Right hindlimb (tissue), 1 donor: ENCODE data around the gene NKAIN2.
"Not testable (repeated sequence)": the region's sequence is repeated elsewhere in the genome, so short reads cannot be mapped to it uniquely, and the experiment has no call there.

ENCODE experiments used
- DNase-seq: peaks from one replicate; pipeline ENCODE4 v3.0.0-alpha.2; 2018

Gene NKAIN2

DNA sequence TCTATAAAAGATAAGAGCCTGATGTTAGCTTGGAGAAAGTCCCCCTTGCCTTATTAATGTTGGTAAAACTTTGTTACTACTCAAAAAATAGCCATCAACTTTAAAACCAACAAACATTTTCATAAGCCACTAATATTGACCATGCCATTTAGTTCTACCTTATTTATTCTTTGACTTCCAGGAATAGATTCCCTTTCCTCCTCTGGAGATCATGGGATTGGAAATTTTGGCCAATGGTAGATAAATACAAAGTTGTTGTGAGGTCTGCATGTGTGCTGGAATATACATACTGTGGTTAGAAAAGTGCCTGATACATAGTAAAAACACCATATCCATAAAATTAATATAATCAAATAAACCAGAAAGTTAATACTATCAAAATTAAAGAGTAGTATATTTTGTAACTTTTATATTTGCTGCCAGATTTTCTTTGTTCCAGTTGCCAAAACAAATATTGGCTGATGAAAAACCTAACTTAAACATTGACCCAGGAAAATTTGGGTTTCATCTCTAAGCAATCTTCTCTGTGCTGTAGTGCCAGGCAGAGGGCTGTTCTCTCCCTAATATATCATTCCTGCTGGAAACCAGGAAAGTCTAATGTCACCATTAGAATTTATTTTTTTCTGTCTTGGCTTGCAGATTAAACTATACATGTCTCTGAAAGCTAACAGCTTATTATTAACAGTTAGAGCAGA lies 169.1 kb downstream of the NKAIN2 start:
- DNase-seq, result no peak

DNA sequence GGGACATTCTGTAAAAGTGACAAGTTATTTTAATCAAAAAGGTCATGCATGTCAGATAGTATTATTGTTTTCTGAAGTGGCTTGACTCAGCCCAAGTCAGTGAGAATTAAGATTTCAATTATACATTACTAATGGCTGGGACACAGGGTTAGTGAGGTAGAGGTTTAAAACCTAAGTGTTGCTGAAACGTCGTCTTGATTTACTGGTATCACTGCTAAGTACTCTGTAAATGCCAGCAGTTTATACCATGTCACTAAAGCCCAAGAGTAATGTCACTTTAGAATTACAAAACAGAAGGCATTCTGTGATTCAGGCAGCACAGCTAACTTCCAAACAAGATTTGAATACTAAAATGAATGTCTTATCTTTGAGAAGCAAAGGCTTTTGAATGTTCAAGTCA lies 176.6 kb downstream of the NKAIN2 start:
- DNase-seq, result no peak

DNA sequence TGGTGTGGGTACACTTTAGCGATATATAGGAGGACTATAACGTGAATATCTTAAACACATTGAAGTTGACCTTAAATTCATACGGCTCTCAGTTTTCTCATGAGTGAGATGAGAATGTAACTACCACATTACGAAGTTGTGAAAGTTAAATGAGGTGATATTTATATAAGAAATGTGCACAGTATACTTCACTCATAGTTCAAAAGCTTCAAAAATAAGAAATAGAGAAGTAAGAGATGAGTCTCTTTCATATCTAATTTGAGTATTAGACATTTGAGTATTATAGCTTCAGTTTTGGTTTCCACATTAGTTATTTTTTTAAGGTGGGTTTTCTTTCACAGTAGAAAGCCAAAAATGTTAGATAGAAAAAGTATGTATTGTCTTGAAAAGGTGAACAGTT lies 183.3 kb downstream of the NKAIN2 start:
- no peak for DNase-seq

GRCh38 chr6:123989918-123990317 lies 186.3 kb downstream of the NKAIN2 start:
- not testable (repeated sequence) for DNase-seq

DNA sequence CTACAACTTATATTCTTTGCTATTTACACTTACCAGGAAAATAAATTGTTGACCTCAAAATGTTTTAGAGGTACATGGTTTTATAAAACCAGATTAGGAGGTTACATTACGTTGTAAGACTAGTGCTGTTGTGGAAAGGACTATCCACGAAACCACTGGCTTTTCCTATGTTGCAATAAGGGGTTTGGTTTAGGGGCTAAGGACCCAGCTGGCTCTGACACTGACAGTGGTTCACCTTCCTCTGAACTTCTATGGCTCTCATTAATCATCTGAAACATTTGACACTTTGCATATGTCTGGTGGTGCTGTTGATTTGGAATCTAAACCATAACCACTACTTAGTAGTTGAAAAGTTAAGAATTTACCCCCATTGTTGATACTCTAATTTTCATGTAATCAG lies 186.7 kb downstream of the NKAIN2 start:
- no peak for DNase-seq

GRCh38 chr6:123994168-123994567 lies 190.5 kb downstream of the NKAIN2 start:
- DNase-seq, result no peak

- no peak for DNase-seq
Measured at GRCh38 chr6:123994891-123995635, 191.4 kb downstream of the NKAIN2 start.

- DNase-seq, result no peak
Measured at GRCh38 chr6:123997223-123997622, 193.6 kb downstream of the NKAIN2 start.

GRCh38 chr6:124002377-124003081 lies 198.9 kb downstream of the NKAIN2 start:
- no peak for DNase-seq

GRCh38 chr6:124007266-124007665 lies 203.6 kb downstream of the NKAIN2 start:
- DNase-seq, result no peak

DNA sequence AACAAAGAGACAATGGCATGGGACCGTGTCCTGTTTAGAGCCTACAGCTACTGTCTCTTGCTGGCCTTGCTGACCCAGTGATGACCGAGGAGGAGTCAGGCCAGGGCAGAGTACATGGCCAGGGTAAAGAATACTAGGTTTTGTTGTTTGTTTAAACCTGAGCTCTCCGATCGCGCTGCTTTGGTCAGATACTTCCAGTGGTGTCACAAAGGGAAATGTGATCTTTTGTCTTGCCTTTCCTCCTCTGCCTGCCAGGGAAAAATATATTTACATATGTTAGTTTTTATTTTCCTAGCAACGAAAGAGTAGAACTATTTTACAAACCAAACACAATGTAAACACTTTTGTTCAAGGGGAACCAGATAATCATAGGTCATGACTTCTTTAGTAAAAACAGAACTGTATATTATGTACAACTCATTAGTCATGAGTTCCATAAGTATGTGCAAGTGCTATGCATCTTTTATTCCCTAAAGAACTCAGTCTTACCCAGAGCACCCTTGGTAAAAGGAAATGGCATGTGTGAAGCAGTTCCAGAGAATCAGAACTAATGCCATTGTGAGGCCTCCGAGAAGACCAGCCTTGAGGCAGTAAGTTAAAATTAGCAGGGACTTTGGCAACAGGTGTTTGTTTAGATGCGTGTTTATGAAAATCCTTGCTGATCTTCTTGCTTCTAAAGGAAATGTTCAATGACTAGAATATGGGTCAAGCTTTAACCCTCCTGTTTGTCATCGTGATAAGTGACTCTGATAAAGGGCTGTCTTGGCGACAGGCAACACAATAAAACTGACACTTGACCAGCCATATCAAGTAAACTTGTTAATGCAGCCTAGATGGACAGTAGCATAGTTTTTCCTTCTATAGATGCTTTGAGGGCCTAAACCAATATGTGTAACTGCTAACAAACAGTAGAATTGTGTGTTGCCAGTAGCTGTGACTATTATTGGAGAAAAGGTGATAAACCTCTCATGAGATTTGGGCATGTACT lies 204.6 kb downstream of the NKAIN2 start:
- no peak for DNase-seq

- no peak for DNase-seq
Measured at GRCh38 chr6:124008988-124009765, 205.5 kb downstream of the NKAIN2 start.

GRCh38 chr6:124010574-124010973 lies 206.9 kb downstream of the NKAIN2 start:
- DNase-seq, result no peak

DNA sequence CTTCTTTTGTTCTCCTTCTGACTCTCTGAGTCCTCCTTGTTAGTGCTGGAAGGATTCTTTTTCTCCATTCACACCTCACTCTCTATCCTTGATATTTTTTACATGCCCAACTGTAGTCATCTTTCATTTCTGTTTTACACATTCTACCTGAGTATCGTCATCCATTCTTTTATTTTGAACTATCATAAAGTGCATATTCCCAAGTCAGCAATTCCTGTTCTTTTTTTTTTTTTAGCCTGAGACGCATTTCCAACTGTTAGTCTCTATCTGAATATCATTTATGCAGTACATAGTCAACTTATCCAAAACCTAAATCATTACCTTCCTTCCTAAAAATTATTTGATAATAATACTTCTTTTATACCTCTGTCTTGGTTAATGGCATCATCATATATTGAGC lies 207.5 kb downstream of the NKAIN2 start:
- no peak for DNase-seq

GRCh38 chr6:124022051-124022450 lies 218.4 kb downstream of the NKAIN2 start:
- DNase-seq, result not testable (repeated sequence)

DNA sequence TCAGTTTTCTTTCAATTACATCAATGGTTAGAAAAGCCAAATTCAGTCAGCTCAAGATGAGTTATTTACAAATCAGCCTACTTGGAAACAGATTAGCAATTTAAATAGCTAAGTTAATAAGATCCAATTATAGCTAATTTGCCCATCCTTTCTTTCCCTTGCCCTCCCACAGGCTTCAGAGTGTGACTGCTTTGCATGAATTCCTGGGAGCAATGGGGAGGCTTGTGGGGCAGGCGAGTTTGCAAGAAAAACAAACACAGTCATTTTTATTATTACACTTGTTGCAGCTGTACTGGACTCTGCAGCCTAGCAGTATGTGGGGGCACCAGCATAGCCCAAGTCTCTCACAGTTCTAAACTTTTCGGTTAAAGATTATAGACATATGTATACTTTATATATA lies 219.0 kb downstream of the NKAIN2 start:
- no peak for DNase-seq

GRCh38 chr6:124026694-124027093 lies 223.0 kb downstream of the NKAIN2 start:
- no peak for DNase-seq

- no peak for DNase-seq
Measured at GRCh38 chr6:124027392-124027791, 223.7 kb downstream of the NKAIN2 start.

- no peak for DNase-seq
Measured at GRCh38 chr6:124028117-124028516, 224.5 kb downstream of the NKAIN2 start.

DNA sequence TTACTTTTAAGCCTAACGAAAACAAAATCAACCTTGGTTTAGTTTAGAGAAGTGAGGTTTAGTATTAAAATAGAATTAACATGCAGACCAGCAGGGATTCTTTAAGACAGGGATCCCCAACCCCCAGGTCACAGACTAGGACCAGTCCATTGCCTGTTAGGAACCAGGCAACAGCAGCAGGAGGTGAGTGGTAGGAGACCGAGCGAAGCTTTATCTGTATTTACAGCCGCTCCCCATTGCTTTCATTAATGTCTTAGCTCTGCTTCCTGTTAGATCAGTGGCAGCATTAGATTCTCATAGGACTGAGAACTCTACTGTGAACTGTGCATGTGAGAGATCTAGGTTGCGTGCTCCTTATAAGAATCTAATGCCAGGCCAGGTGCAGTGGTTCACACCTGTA lies 225.9 kb downstream of the NKAIN2 start:
- no peak for DNase-seq

- no peak for DNase-seq
Measured at GRCh38 chr6:124033501-124033900, 229.8 kb downstream of the NKAIN2 start.

GRCh38 chr6:124036384-124036783 lies 232.7 kb downstream of the NKAIN2 start:
- DNase-seq, result no peak
